Measurements from ENCODE around the gene NOS1AP. TPM values are rescaled to one million over a fixed set of nuclear protein-coding genes. Genes with fewer than 3 reads are reported as not detected.

Gene NOS1AP
- total RNA-seq, 1 experiment from 2014 or later = 9.9 TPM

DNA sequence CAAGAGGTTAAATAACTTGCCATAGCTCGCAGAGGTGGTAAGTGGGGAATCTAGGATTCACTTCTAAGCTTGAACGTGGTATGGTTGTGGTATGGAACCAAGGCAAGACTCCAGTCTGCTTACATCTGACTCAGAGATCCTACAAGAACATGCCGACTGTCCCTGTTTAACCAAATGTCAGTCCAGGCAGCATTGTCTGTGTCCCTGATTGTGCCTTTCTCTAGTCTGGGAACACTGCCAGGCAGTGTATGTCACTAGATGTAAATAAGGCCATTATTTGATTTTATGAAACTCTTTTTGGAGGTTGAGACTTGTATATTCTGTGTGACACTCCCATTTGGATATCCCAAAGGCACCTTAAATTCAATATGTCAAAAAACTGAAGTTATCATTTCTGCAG lies 96.0 kb downstream of the NOS1AP start:
- CTCF ChIA-PET = interaction anchor here (0.7 kb wide), 1 partner anchor 41 kb away, joined by 3 read pairs; no protein-coding TSS in a partner anchor
- no peak overlapping the region for H3K27ac Mint-ChIP-seq (ENCODE audit: unreplicated experiment)
- intact Hi-C loops (cut with micrococcal nuclease; ENCODE audit: unreplicated experiment) = no loop called here
- H3K4me1 Mint-ChIP-seq (ENCODE audit: low read depth, unreplicated experiment) = peaks cover 25% of the 10 kb centered on the region
- no peaks in the 10 kb centered on the region for H3K36me3 Mint-ChIP-seq (ENCODE audit: insufficient read depth, unreplicated experiment)
- H3K9me3 Mint-ChIP-seq (ENCODE audit: low read depth, unreplicated experiment) = no peaks in the 10 kb centered on the region
- BruUV-seq (replicated peaks) = no TSS peak
- no peak overlapping the region for H3K4me3 Mint-ChIP-seq (ENCODE audit: low read depth, unreplicated experiment)
- H3K27me3 Mint-ChIP-seq (ENCODE audit: unreplicated experiment) = no peaks in the 10 kb centered on the region
- TF ChIP-seq, protein P1, sequence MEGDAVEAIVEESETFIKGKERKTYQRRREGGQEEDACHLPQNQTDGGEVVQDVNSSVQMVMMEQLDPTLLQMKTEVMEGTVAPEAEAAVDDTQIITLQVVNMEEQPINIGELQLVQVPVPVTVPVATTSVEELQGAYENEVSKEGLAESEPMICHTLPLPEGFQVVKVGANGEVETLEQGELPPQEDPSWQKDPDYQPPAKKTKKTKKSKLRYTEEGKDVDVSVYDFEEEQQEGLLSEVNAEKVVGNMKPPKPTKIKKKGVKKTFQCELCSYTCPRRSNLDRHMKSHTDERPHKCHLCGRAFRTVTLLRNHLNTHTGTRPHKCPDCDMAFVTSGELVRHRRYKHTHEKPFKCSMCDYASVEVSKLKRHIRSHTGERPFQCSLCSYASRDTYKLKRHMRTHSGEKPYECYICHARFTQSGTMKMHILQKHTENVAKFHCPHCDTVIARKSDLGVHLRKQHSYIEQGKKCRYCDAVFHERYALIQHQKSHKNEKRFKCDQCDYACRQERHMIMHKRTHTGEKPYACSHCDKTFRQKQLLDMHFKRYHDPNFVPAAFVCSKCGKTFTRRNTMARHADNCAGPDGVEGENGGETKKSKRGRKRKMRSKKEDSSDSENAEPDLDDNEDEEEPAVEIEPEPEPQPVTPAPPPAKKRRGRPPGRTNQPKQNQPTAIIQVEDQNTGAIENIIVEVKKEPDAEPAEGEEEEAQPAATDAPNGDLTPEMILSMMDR (IDR thresholded peaks at IDR 0.05; ENCODE audit: unreplicated experiment) = no peak
- no peak for DNase-seq

DNA sequence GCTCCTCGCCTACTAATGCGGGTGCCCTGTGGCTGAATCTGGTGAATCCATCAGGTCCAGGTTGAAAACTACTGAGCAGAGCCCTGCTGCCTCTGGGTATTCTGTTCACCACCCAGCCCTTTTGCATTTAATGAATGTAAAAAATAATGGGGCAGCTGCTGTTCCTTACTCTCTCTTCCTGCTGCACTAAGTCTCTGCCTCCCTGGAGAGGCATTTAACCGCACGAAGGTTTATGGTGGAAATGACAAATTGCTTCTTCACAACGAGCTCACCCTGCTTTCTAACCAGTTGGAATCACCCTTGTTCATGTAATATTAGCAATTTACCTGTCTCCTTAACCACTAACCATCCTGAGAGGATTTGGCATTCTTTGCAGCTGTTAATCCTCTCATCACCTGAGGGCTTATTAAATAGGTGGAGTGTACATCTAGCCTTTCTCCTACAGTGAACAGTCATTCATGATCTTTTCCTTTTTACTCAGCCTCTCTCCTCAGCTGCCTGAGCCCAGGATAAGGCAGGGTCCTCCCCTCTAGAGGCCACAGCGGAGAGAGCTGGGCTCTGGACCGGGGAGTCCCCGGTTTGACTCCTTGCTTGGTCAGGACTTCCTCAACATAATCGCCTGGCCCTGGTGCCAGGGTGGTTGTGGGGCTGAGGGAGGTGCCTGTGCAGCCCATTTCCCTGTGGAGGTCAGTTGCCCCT lies 97.6 kb downstream of the NOS1AP start:
- TF ChIP-seq, protein P1 (IDR thresholded peaks at IDR 0.05; ENCODE audit: unreplicated experiment) = no peak
- CTCF ChIA-PET = interaction anchor here (0.6 to 0.7 kb wide), 3 partner anchors 55 to 485 kb away, joined by 3 read pairs; no protein-coding TSS in a partner anchor
- Mint-ChIP-seq H3K27me3 (ENCODE audit: unreplicated experiment) (no peaks in the 10 kb centered on the region), H3K4me3 (ENCODE audit: low read depth, unreplicated experiment) (no peak overlapping the region), H3K27ac (ENCODE audit: unreplicated experiment) (no peak overlapping the region), H3K36me3 (ENCODE audit: insufficient read depth, unreplicated experiment) (no peaks in the 10 kb centered on the region), H3K4me1 (ENCODE audit: low read depth, unreplicated experiment) (peaks cover 16% of the 10 kb centered on the region), H3K9me3 (ENCODE audit: low read depth, unreplicated experiment) (no peaks in the 10 kb centered on the region)
- BruUV-seq (replicated peaks) = no TSS peak
- DNase-seq = no peak
- intact Hi-C loops (cut with micrococcal nuclease; ENCODE audit: unreplicated experiment) = no loop called here

GRCh38 chr1:162168261-162168660 lies 98.8 kb downstream of the NOS1AP start:
- no peak overlapping the region for H3K27ac Mint-ChIP-seq (ENCODE audit: unreplicated experiment)
- no TSS peak for BruUV-seq (replicated peaks)
- peaks cover 16% of the 10 kb centered on the region for H3K4me1 Mint-ChIP-seq (ENCODE audit: low read depth, unreplicated experiment)

GRCh38 chr1:162169031-162169790 lies 99.7 kb downstream of the NOS1AP start:
- H3K9me3 Mint-ChIP-seq (ENCODE audit: low read depth, unreplicated experiment) = no peaks in the 10 kb centered on the region
- no peaks in the 10 kb centered on the region for H3K27me3 Mint-ChIP-seq (ENCODE audit: unreplicated experiment)

More at GRCh38 chr1:162168261-162168660, 98.8 kb downstream of the NOS1AP start:
- H3K4me3 Mint-ChIP-seq (ENCODE audit: low read depth, unreplicated experiment) = no peak overlapping the region
- H3K27me3 Mint-ChIP-seq (ENCODE audit: unreplicated experiment) = no peaks in the 10 kb centered on the region
- TF ChIP-seq, protein P1 (IDR thresholded peaks at IDR 0.05; ENCODE audit: unreplicated experiment) = no peak
- CTCF ChIA-PET = interaction anchor here (1.0 kb wide), 1 partner anchor 45 kb away, joined by 3 read pairs; no protein-coding TSS in a partner anchor
- DNase-seq = peak; percentile 51
- H3K9me3 Mint-ChIP-seq (ENCODE audit: low read depth, unreplicated experiment) = no peaks in the 10 kb centered on the region
- intact Hi-C loops (cut with micrococcal nuclease; ENCODE audit: unreplicated experiment) = no loop called here
- no peaks in the 10 kb centered on the region for H3K36me3 Mint-ChIP-seq (ENCODE audit: insufficient read depth, unreplicated experiment)

More at GRCh38 chr1:162169031-162169790, 99.7 kb downstream of the NOS1AP start:
- TF ChIP-seq, protein P1 (IDR thresholded peaks at IDR 0.05; ENCODE audit: unreplicated experiment) = no peak
- no peak for DNase-seq
- no peak overlapping the region for H3K4me3 Mint-ChIP-seq (ENCODE audit: low read depth, unreplicated experiment)
- no peak overlapping the region for H3K27ac Mint-ChIP-seq (ENCODE audit: unreplicated experiment)
- no TSS peak for BruUV-seq (replicated peaks)
- H3K36me3 Mint-ChIP-seq (ENCODE audit: insufficient read depth, unreplicated experiment) = no peaks in the 10 kb centered on the region
- CTCF ChIA-PET = no interaction called here
- peaks cover 16% of the 10 kb centered on the region for H3K4me1 Mint-ChIP-seq (ENCODE audit: low read depth, unreplicated experiment)
- intact Hi-C loops (cut with micrococcal nuclease; ENCODE audit: unreplicated experiment) = no loop called here

Measured in Calu3 (cell line).